HFF-Myc (cell line): Measurements from ENCODE around the gene ACAD10.
A peak's percentile ranks its signal among the peaks of the same experiment; 100 is the strongest.
"Not testable (repeated sequence)": the region's sequence is repeated elsewhere in the genome, so short reads cannot be mapped to it uniquely, and the experiment has no call there.

Source experiments
- DNase-seq: peaks from one replicate; pipeline ENCODE4 v3.0.0-alpha.2; 2011; ENCODE audit warnings: low read depth; ENCODE audit errors: extremely low read depth
- H3K4me3 ChIP-seq: replicated peaks from 2 replicates; pipeline ENCODE4 v1.5.1; 2011; ENCODE audit warnings: low read depth, mild to moderate bottlenecking, control low read depth, low read length
- CTCF ChIP-seq: IDR thresholded peaks from 2 replicates; pipeline ENCODE4 v1.5.1; 2012; ENCODE audit warnings: mild to moderate bottlenecking, low read depth, low read length, control low read depth; ENCODE audit errors: missing control alignments

The ACAD10 gene

GRCh38 chr12:111664961-111665865, 20.6 kb upstream of the ACAD10 start:
- H3K4me3 ChIP-seq = no peak overlapping the region
- TF ChIP-seq CTCF = no peak
- no peak for DNase-seq

GRCh38 chr12:111672822-111673381, 13.0 kb upstream of the ACAD10 start:
- TF ChIP-seq CTCF = no peak

GRCh38 chr12:111673503-111673902, 12.3 kb upstream of the ACAD10 start:
- H3K4me3 ChIP-seq = no peak overlapping the region
- DNase-seq = no peak
- peak; percentile 60 for TF ChIP-seq CTCF

More at GRCh38 chr12:111672822-111673381, 13.0 kb upstream of the ACAD10 start:
- no peak for DNase-seq
- no peak overlapping the region for H3K4me3 ChIP-seq

- DNase-seq = no peak
- TF ChIP-seq CTCF = no peak
- no peak overlapping the region for H3K4me3 ChIP-seq
Observed at GRCh38 chr12:111677186-111677585, 8.7 kb upstream of the ACAD10 start.

- not testable (repeated sequence) for DNase-seq
Observed at GRCh38 chr12:111684485-111685198, 1.2 kb upstream of the ACAD10 start.

GRCh38 chr12:111685322-111685810, 487 bp upstream of the ACAD10 start:
- TF ChIP-seq CTCF = no peak
- H3K4me3 ChIP-seq = peak overlapping the region; percentile 71
- no peak for DNase-seq

More at GRCh38 chr12:111684485-111685198, 1.2 kb upstream of the ACAD10 start:
- H3K4me3 ChIP-seq = peak overlapping the region; percentile 71
